Right lung (tissue), 5 donors: ENCODE data around the gene HRH1. TPM values are rescaled to one million over a fixed set of nuclear protein-coding genes. Genes with fewer than 3 reads are reported as not detected.
"Not testable (repeated sequence)": the region's sequence is repeated elsewhere in the genome, so short reads cannot be mapped to it uniquely, and the experiment has no call there.

Experiments
- DNase-seq, 2 donors: peaks; one replicate each; pipeline ENCODE4 v3.0.0-alpha.2; 2013
- polyA plus RNA-seq, 5 donors: library from polyadenylated mRNA; unstranded; fragments of 120-200 nt; gene quantifications; one replicate each; pipeline versions ENCODE4 v1.2.1 to v1.2.3, GENCODE V29; 2013; ENCODE audit warnings: inconsistent platforms in 1 of 5, low replicate concordance in 1 of 5; ENCODE audit not compliant: insufficient read length in 5 of 5, insufficient read depth in 1 of 5

HRH1 gene
- polyA plus RNA-seq, 5 donors = 3.5 to 5.9 (median 5.4) TPM

DNA sequence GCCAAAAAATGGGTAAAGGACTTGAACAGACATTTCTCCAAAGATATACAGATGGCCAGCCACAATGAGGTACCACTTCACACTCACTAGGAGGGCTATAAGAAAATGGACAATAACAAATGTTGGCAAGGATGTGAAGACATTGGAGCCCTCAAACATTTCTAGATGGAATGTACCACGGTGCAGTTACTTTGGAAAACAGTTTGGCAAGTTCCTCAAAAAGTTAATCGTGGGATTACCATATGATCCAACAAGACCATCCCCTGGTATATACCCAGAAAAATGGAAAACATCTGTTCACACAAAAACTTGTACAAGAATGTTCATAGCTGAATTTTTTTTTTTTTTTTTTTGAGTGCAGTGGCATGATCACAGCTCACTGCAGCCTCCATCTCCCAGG is 15.9 kb upstream of the HRH1 start:
- DNase-seq = no peak

DNA sequence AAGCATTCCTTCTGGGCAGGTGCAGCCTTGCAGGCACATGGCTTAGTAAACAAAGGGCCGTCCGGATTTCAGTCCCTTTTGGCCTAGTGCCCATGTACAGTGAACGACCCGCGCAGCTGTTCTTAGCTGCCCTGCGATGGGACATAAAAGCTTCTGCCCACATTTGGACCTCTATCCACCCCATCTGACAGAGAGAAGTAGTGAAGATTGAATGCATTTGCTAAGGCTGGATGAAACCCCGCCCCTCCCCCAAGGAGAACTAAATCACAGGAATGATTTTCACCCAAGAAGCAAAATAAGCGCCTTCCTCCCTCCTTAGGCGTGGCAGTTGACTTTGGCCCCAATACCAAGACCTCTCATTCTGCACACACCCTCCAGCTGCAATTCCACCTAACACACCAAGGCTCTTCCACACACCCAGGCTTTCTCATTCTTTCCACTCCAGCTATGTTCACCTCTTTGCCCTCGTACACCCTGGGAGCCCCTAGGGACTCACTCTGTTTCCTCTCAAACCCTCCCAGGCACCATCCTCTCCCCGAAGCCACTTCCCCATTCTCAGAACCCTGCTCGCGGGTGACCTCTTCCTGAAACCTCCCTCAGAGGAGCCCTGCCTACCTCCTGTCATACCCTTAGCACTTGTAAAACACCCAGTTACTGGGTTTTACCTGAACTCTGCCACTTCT is 14.1 kb upstream of the HRH1 start:
- DNase-seq = no peak

GRCh38 chr3:11140713-11141104 is 13.6 kb upstream of the HRH1 start:
- DNase-seq = no peak

- no peak for DNase-seq
These were observed 10.8 kb upstream of the HRH1 start for GRCh38 chr3:11143476-11143875.

DNA sequence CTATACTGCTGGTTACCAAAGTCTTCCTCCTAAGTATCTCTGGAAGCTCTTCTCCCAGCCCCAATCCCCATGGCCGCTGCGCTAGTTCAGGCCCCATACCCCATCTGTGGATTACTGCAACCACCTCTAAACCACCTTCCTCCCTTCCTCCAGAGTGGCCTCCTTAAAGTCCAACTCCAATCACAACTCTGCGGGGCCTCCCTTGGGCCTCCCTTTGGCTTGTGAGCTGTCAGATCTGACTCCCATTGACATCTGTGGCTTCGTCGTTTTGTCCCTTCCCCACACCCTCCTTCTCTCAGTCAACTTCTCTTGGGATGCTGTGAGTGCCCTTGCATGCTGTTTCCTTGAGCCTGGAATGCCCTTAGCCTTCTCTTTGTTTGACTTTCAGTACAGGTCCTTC is 9.3 kb upstream of the HRH1 start:
- no peak for DNase-seq

GRCh38 chr3:11145888-11146287 is 8.4 kb upstream of the HRH1 start:
- DNase-seq = no peak

DNA sequence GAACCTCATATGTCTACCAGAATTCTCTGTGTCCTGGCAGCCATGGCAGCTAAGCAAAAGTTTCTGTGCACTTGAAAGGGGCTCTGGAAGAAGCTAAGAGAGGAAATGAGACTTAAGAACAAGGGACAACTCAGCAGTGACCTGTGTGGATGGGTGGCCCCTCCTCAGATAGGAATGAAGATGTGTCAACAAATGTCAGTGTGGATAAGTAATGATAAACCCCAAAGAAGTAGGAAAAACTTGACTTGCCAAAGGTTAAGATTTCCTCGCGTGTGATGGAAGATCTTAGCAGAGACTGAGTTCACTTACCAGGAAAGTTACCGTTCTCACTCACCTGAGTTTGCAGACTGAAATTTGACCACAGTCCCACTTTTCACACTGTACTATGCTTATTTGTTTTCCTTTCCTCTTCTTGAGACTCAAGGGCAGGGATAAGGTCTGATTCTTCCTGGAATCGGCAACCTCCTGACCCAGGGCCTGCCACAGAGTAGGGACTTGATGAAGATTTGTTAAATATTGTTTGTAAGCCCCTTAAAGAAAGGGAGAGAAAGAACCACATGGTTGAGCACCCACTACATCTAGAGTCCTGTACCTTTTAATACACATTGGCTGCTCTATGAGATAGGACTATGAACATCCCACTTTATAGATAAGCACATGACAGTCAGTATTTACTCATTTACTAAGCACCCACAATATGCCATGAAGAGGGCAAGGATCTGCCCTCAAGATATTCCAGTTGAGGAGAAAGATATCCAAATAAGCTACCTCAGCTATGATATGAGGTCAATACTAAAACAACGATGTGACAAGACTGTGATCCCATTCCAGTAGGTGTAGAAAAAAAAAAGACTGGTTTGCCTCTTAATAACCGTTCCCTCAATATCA is 7.3 kb upstream of the HRH1 start:
- no peak for DNase-seq

GRCh38 chr3:11150256-11150655 is 4.0 kb upstream of the HRH1 start:
- DNase-seq = no peak

DNA sequence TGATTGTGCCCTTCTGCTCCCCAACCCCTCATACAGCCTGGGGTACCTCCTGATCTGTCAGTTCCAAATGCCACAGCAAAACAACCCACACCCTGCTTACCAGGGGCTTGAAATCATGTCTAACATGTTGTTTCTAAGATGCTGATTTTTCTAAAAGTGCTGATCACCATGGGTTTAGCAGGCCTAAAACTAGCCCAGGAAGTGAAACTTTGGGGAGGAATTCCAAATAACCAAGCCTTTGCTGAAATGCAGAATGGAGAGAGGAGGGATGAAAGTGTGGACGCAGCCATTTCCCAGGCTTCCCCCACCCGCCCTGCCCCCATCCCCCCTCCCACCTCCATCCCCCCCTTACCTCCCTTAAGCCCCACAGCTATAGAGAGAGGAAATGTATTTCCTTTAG is 2.0 kb upstream of the HRH1 start:
- no peak for DNase-seq

DNA sequence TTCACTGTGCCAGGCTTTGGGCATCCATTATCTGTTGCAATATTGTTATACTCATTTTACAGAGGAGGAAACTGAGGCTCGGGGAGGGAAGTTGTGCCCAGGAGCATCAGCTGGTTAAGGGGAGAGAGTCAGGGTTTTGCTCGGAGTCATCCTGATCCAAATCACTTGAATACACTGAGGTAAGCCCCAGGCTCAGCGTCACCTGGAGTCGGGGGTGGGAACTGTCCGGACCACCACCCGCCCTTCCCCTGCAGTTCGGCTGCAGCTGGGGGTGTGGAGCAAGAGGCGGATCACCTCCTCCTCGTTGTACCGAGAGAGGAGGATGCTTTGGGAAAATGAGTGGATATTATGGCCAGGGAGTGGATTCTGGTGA is 646 bp downstream of the HRH1 start:
- DNase-seq = no peak

- DNase-seq = peak in 1 of 2 donors; percentile 42
These were observed 1.2 kb downstream of the HRH1 start for GRCh38 chr3:11155341-11156025.

DNA sequence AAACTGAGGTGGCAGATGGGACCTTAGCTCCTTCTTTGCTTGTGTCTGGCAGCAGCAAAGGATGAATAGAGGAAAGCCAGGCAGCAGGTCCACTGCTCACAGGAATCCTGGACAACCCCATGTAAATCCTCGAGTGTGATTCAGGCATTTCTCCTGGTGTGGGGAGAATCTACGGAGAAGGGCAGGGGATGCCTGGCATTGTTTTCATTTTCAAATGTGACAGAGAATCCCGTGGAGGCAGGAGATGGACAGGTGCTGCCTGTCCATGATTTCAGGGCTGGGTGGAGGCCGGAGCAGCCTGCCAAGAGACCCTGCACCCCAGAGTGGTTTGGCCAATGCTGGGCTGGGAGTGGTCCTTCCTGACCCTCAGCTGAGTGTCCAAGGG is 1.7 kb downstream of the HRH1 start:
- DNase-seq = no peak

DNA sequence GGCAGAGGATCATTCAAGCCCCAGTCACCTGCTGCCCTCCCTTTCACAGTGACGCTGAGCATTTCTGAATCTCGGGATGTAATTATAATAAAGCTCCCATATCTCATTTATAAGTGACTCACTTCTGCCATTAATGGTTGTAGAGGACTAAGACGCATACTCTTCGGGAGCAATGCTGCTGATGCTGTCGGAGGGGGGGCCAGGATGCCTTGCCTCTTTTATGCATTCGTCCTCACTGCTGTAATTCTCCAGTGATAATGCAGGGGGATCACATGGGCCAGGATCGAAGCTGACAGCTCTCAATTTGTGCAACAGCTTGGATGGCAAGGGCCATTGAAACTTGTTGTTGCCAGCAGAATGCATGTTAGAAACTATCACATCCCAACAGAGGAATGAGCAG is 3.1 kb downstream of the HRH1 start:
- DNase-seq = no peak

DNA sequence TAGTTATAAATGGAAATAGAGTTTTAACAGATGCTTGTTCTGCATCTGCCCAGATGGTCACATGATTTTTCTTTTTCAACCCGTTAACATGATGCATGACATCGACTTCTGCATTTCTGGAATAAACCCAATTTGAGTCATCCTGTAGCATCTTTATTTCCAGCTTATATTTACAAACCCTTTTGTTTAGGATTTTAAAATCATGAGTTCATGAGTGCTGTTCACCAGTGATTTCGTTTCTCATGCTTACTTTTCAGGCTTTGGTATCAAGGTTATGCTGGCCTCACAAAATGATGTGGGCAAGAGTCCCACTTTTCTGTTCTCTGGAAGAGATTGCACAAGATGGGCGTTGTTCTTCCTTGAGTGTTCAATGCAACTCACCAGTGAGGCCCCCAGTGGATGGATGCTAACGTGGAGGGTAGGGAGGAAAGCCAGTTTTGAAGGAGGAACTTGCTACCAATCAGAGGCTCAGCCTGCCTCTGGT is 5.2 kb downstream of the HRH1 start:
- peak in 1 of 2 donors; percentile 20 for DNase-seq

- no peak for DNase-seq
These were observed 7.4 kb downstream of the HRH1 start for GRCh38 chr3:11161666-11162065.

DNA sequence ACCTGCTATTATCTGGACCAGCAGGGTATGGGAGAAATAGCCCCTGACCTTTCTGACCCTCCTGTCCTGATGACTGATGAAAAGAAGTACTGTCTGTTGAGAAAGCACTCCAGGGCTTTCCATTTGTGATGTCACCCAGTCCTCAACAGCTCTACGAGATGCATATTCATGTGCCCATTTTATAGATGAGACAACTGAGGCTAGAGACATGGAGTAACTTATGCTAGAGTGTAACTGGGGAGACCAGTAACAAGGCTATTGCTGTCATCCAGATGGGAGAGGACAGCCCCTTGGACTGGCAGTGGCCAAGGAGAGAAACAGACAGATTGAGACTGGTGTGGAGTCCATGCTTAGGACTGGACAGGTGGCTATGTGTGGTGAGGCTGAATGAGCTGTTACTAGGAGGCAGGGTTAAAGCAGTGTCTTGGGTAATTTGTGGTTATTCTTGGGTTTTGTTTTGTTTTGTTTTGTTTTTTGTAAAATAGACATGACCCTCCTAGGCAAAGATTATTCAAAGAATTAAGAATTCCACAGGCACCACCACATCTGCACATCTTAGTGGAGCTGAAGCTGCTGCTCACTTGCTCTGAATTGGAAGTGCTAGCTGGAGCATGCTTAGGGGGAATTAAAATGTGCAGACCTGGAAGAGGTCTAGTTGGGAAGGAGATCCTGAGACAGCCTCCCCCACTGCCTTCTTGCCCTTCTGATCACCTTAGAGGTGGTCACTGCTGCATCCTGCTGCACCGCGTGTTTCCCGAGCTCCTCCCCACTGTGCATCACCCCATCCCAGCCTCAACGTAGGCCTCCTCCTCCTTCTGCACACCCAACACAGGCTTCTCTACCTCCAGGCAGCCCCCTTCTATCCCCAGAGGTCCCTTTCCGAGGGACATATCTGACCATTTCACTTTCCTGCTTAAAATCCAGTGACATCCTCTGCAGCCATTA is 8.4 kb downstream of the HRH1 start:
- no peak for DNase-seq

GRCh38 chr3:11164607-11165006 is 10.3 kb downstream of the HRH1 start:
- DNase-seq = no peak

DNA sequence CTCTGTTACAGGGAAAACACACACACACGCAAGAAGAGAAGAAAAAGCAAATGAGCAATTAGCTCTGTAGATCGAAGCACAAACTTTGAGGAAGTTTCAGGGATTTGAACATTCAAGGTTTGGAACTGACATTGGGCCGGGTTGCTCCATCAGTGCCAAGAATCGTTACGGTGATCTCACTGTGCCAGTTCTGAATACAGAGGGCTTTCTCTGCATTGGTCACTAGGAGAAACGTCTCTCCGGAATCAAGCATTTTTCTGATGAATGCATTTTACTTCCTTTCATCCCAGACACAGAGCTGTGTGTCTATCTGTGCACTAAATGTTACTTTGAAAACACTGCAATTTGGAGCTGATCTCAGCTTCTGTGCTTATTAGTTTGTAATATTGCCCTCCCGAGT is 11.2 kb downstream of the HRH1 start:
- no peak for DNase-seq

DNA sequence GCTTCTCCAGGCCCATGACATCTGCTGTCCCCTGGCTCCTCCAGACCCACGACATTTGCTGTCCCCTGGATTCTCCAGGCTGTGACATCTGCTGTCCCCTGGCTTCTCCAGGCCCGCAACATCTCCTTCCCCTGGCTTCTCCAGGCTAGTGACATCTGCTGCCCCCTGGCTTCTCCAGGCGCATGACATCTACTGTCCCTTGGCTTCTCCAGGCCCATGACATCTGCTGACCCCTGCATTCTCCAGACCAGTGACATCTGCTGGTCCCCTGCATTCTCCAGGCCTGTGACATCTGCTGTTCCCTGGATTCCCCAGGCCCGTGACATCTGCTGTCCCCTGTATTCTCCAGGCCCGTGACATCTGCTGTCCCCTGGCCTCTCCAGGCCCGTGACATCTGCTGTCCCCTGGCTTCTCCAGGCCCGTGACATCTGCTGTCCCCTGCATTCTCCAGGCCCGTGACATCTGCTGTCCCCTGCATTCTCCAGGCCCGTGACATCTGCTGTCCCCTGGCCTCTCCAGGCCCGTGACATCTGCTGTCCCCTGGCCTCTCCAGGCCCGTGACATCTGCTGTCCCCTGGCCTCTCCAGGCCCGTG is 12.6 kb downstream of the HRH1 start:
- not testable (repeated sequence) for DNase-seq

DNA sequence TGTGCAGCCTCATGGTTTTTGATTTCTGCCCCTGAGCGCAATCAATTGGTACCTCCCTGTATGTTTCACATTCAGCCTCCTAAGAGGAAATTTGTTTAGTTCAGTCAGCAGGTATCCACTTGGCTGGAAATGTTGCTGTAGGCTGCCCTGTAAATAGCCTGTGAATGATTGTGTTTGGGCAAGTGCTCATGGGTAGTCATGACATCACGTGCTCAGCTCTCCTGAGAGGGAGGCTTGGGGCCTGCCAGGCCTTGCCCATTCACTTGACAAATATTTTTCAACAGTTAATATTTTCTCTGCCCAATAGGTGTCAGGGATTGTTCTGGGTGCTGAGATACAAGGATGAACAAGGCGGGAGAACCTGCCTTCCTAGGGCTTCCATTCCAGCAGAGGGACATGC is 13.3 kb downstream of the HRH1 start:
- no peak for DNase-seq

GRCh38 chr3:11168406-11168805 is 14.1 kb downstream of the HRH1 start:
- no peak for DNase-seq
